Testis (tissue), 3 donors: ENCODE measurements around the gene MBLAC1. TPM values are rescaled to one million over a fixed set of nuclear protein-coding genes. Genes with fewer than 3 reads are reported as not detected.

Experiments
- DNase-seq: peaks from one replicate; pipeline ENCODE4 v3.0.0-alpha.2; 2019
- H3K27ac ChIP-seq, 2 donors: fragments of 200-600 bp; sonication (generic); one replicate each; pipeline ENCODE4 v1.5.1; 2019
- H3K27me3 ChIP-seq: fragments of 200-600 bp; sonication (generic); one replicate; pipeline ENCODE4 v1.5.1; 2019
- H3K36me3 ChIP-seq: fragments of 200-600 bp; sonication (generic); one replicate; pipeline ENCODE4 v1.5.1; 2017; ENCODE audit warnings: low read depth; ENCODE audit errors: missing control alignments
- H3K4me1 ChIP-seq: fragments of 200-600 bp; sonication (generic); one replicate; pipeline ENCODE4 v1.5.1; 2019
- H3K4me3 ChIP-seq, 2 donors: fragments of 200-600 bp; sonication (generic); one replicate each; pipeline ENCODE4 v1.5.1; 2017 to 2019
- H3K9me3 ChIP-seq: fragments of 200-600 bp; sonication (generic); one replicate; pipeline ENCODE4 v1.5.1; 2017
- CTCF ChIP-seq, 3 experiments: fragments of 450-650 bp in 2 of 3; fragments of 200-600 bp in 1 of 3; sonication (generic) in 1 of 3; IDR thresholded peaks; one replicate each; pipeline ENCODE4 v1.5.1; 2016 to 2019; ENCODE audit warnings: antibody characterized with exemption in 3 of 3, mild to moderate bottlenecking in 2 of 3, moderate library complexity in 1 of 3
- POLR2A ChIP-seq: fragments of 450-650 bp; IDR thresholded peaks from one replicate; pipeline ENCODE4 v1.6.1; 2017; ENCODE audit warnings: antibody characterized with exemption, mild to moderate bottlenecking, moderate library complexity
- WGBS, 2 donors: methylation state at CpG; one replicate each; pipeline ENCODE4 v1.1.5; 2018; 5-methylcytosine and 5-hydroxymethylcytosine counted together
- intact Hi-C: fragments of 100-400 bp; cut with DNase I; formaldehyde crosslinking; loops from one replicate; pipeline ENCODE4 v1.15.1; 2023; ENCODE audit warnings: low total_unique reads
- microRNA counts, 2 donors: library from miRNA; unstranded; fragments of <30 nt; microRNA quantifications; one replicate each; lab custom pipeline; 2016
- microRNA-seq, 2 donors: library from miRNA; unstranded; fragments of <30 nt; microRNA quantifications; one replicate each; pipeline ENCODE4, GENCODE V29; 2016; ENCODE audit warnings: borderline number of aligned reads in 2 of 2, borderline replicate concordance in 1 of 2
- polyA plus RNA-seq: library from polyadenylated mRNA; stranded (reverse); fragments of 350-450 nt; fragmentation: Illumina TruSeq; extraction: RNeasy Lipid Tissue Mini Kit (QIAGEN cat#74804); gene quantifications from one replicate; pipeline ENCODE4 v1.2.3, GENCODE V29; 2014; ENCODE audit warnings: low read depth, low replicate concordance; ENCODE audit not compliant: insufficient read depth
- small RNA-seq, 2 donors: library from RNA; depleted of rRNA; stranded (forward); fragments of <200 nt; gene quantifications; one replicate each; pipeline ENCODE3, GENCODE V24; 2016
- total RNA-seq, 2 donors: library from RNA; depleted of rRNA; stranded (reverse); fragments of >200 nt; gene quantifications; one replicate each; pipeline ENCODE4 v1.2.3, GENCODE V29; 2016

The MBLAC1 gene
- total and polyA plus RNA-seq, 3 donors from 2014 or later = 2.9 to 10.2 (median 7.2) TPM

GRCh38 chr7:100177045-100178001 is 50.6 kb downstream of the MBLAC1 start, which contains the start of the genes GPC2 and STAG3:
GPC2 (minus strand) TSS chr7:100177381; CDS start chr7:100177199, 182 bp downstream.
STAG3 (plus strand) TSS chr7:100177918; CDS start chr7:100180557, 2,639 bp downstream.
- Histone ChIP-seq H3K27me3 (no peaks in the 10 kb centered on the region), H3K4me1 (no peaks in the 10 kb centered on the region), H3K36me3 (no peaks in the 10 kb centered on the region), H3K27ac (peak within 1 kb of the TSS in 1 of 2 donors; percentile 51), H3K4me3 (peak within 1 kb of the TSS; percentile 49 to 62), H3K9me3 (no peaks in the 10 kb centered on the region)
- TF ChIP-seq CTCF (IDR thresholded peaks at IDR 0.05) = no peak
- no peak for TF ChIP-seq POLR2A
- intact Hi-C loops = no loop called here
- DNase-seq = peak; percentile 95
- 1 to 2% methylated on average over 33 to 52 of the region's 78 CpGs for WGBS, 2 donors

MicroRNAs within 50 kb of the gene (microRNA counts, 767-probe panel; counts per million panel counts)
- 0 to 152 counts per million in 2 donors for microRNA hsa-miR-106b-5p (lab: Ali Mortazavi, UCI)
- microRNA hsa-miR-25-3p (lab: Ali Mortazavi, UCI) = 8,146 to 9,123 counts per million in 2 donors
- microRNA hsa-miR-93-5p (lab: Ali Mortazavi, UCI) = 7,252 to 7,481 counts per million in 2 donors

Small RNAs within 50 kb of the gene (microRNA-seq; reads per million reads assigned to microRNA genes)
- gene MIR106B (740 to 810 reads per million in 2 donors), gene MIR25 (336 to 483 reads per million in 2 donors), gene MIR4658 (0.69 to 1.4 reads per million in 2 donors), gene MIR93 (1,194 to 2,155 reads per million in 2 donors)

Small RNAs within 50 kb of the gene (small RNA-seq; reads per million reads assigned to genes)
- gene MIR106B (7.0 to 9.5 reads per million in 2 donors), gene MIR25 (218 to 222 reads per million in 2 donors), gene MIR93 (11.5 to 13.8 reads per million in 2 donors)

Other genes starting within 250 kb of the MBLAC1 start
- gene OR2AE1, start 249.9 kb upstream of the MBLAC1 start, total RNA-seq = not detected
- gene OR2AE1, start 249.9 kb upstream of the MBLAC1 start, polyA plus RNA-seq = not detected
- gene TRIM4, start 207.4 kb upstream of the MBLAC1 start, total RNA-seq = 10 to 100 TPM; 56.1 to 59.7 TPM
- gene TRIM4, start 207.4 kb upstream of the MBLAC1 start, polyA plus RNA-seq = 26.1 TPM
- under 1 TPM; 0.43 to 0.71 TPM for gene GJC3, start 197.3 kb upstream of the MBLAC1 start, total RNA-seq
- gene GJC3, start 197.3 kb upstream of the MBLAC1 start, polyA plus RNA-seq = 0.79 TPM
- 10 to 100 TPM; 42.1 to 81.2 TPM for gene AZGP1, start 150.9 kb upstream of the MBLAC1 start, total RNA-seq
- 60.5 TPM for gene AZGP1, start 150.9 kb upstream of the MBLAC1 start, polyA plus RNA-seq
- 10 to 100 TPM; 65.3 to 71.3 TPM for gene ZKSCAN1, start 111.4 kb upstream of the MBLAC1 start, total RNA-seq
- 30.7 TPM for gene ZKSCAN1, start 111.4 kb upstream of the MBLAC1 start, polyA plus RNA-seq
- 10 to 100 TPM; 36.3 to 50.3 TPM for gene ZSCAN21, start 77.2 kb upstream of the MBLAC1 start, total RNA-seq
- 21.3 TPM for gene ZSCAN21, start 77.2 kb upstream of the MBLAC1 start, polyA plus RNA-seq
- gene ZNF3, start 45.2 kb upstream of the MBLAC1 start, total RNA-seq = 10 to 100 TPM; 24.7 to 27.7 TPM
- 23.4 TPM for gene ZNF3, start 45.2 kb upstream of the MBLAC1 start, polyA plus RNA-seq
- gene COPS6, start 38.0 kb upstream of the MBLAC1 start, total RNA-seq = 10 to 100 TPM; 88.1 to 99.5 TPM
- gene COPS6, start 38.0 kb upstream of the MBLAC1 start, polyA plus RNA-seq = 141 TPM
- 10 to 100 TPM; 85.1 to 86.5 TPM for gene MCM7, start 25.6 kb upstream of the MBLAC1 start, total RNA-seq
- 137 TPM for gene MCM7, start 25.6 kb upstream of the MBLAC1 start, polyA plus RNA-seq
- gene AP4M1, start 25.3 kb upstream of the MBLAC1 start, total RNA-seq = 10 to 100 TPM; 39.1 to 51.3 TPM
- gene AP4M1, start 25.3 kb upstream of the MBLAC1 start, polyA plus RNA-seq = 54.7 TPM
- 100 to 1,000 TPM in 1 of 2 donors, 10 to 100 TPM in 1; 99.1 to 108 TPM for gene TAF6, start 7.6 kb upstream of the MBLAC1 start, total RNA-seq
- gene TAF6, start 7.6 kb upstream of the MBLAC1 start, polyA plus RNA-seq = 95.4 TPM
- 10 to 100 TPM; 14.3 to 19.3 TPM for gene CNPY4, start 7.3 kb upstream of the MBLAC1 start, total RNA-seq
- 22.2 TPM for gene CNPY4, start 7.3 kb upstream of the MBLAC1 start, polyA plus RNA-seq
- gene LAMTOR4, start 22.0 kb downstream of the MBLAC1 start, total RNA-seq = 100 to 1,000 TPM; 144 to 179 TPM
- gene LAMTOR4, start 22.0 kb downstream of the MBLAC1 start, polyA plus RNA-seq = 136 TPM
- gene TRAPPC14, start 31.8 kb downstream of the MBLAC1 start, total RNA-seq = 10 to 100 TPM; 57.5 to 78.7 TPM
- gene TRAPPC14, start 31.8 kb downstream of the MBLAC1 start, polyA plus RNA-seq = 71.8 TPM
- gene GAL3ST4, start 41.6 kb downstream of the MBLAC1 start, total RNA-seq = 10 to 100 TPM; 11.6 to 12.4 TPM
- gene GAL3ST4, start 41.6 kb downstream of the MBLAC1 start, polyA plus RNA-seq = 8.9 TPM
- gene GPC2, start 50.4 kb downstream of the MBLAC1 start, total RNA-seq = 10 to 100 TPM; 12.7 to 20.7 TPM
- 17.7 TPM for gene GPC2, start 50.4 kb downstream of the MBLAC1 start, polyA plus RNA-seq
- 100 to 1,000 TPM; 105 to 224 TPM for gene STAG3, start 51.0 kb downstream of the MBLAC1 start, total RNA-seq
- 281 TPM for gene STAG3, start 51.0 kb downstream of the MBLAC1 start, polyA plus RNA-seq
- 1 to 10 TPM; 3.0 to 3.3 TPM for gene PVRIG, start 93.0 kb downstream of the MBLAC1 start, total RNA-seq
- 2.6 TPM for gene PVRIG, start 93.0 kb downstream of the MBLAC1 start, polyA plus RNA-seq
- gene SPDYE3, start 180.7 kb downstream of the MBLAC1 start, total RNA-seq = 1 to 10 TPM; 2.8 to 5.7 TPM
- gene SPDYE3, start 180.7 kb downstream of the MBLAC1 start, polyA plus RNA-seq = 3.9 TPM
- gene PILRB, start 231.2 kb downstream of the MBLAC1 start, total RNA-seq = 100 to 1,000 TPM; 155 to 258 TPM
- 126 TPM for gene PILRB, start 231.2 kb downstream of the MBLAC1 start, polyA plus RNA-seq
- 10 to 100 TPM; 12.0 to 18.0 TPM for gene PILRA, start 246.5 kb downstream of the MBLAC1 start, total RNA-seq
- gene PILRA, start 246.5 kb downstream of the MBLAC1 start, polyA plus RNA-seq = 16.3 TPM